Caco-2 (cell line): Measurements from ENCODE around the gene C1orf53. TPM values are rescaled to one million over a fixed set of nuclear protein-coding genes. Genes with fewer than 3 reads are reported as not detected.
A peak's percentile ranks its signal among the peaks of the same experiment; 100 is the strongest.

Source experiments
- BruUV-seq: library from RNA; stranded (reverse); fragments of 400-500 nt; replicated peaks from 2 replicates; lab custom pipeline; 2021; lab: Mats Ljungman, UMichigan
- CTCF ChIA-PET: fragments of 300-600 bp; sonication (Branson Sonifier 250); formaldehyde crosslinking; loops from one replicate; lab custom pipeline; 2022; ENCODE audit warnings: antibody characterized with exemption; lab: Charles Lee
- POLR2A ChIA-PET: fragments of 300-600 bp; sonication (Branson Sonifier 250); formaldehyde crosslinking; loops from one replicate; lab custom pipeline; 2022; ENCODE audit warnings: antibody characterized with exemption; lab: Charles Lee
- DNase-seq, 2 experiments: peaks; one replicate each; pipeline versions ENCODE4 v3.0.0 to v3.0.0-alpha.2; 2020 to 2022
- H3K27me3 ChIP-seq: replicated peaks from 2 replicates; pipeline ENCODE4 v1.6.0; 2011; ENCODE audit warnings: low read length; ENCODE audit not compliant: control insufficient read depth, insufficient read depth
- H3K36me3 ChIP-seq: 2 replicates; pipeline ENCODE4 v1.5.1; 2011; ENCODE audit warnings: low read length; ENCODE audit not compliant: control insufficient read depth, insufficient read depth
- H3K4me1 ChIP-seq: fragments of 250-450 bp; sonication (Bioruptor Pico); 2 replicates; pipeline ENCODE4 v1.5.1; 2020; ENCODE audit warnings: mild to moderate bottlenecking
- H3K4me3 ChIP-seq: 2 replicates; pipeline ENCODE4 v1.5.1; 2011; ENCODE audit warnings: low read depth, mild to moderate bottlenecking, control low read depth, low read length
- H3K9me3 ChIP-seq: fragments of 250-450 bp; sonication (Bioruptor Pico); 2 replicates; pipeline ENCODE4 v1.5.1; 2020; ENCODE audit warnings: mild to moderate bottlenecking, moderate library complexity
- H3K27ac Mint-ChIP-seq: one replicate; pipeline ENCODE4 v1.8.0; 2022; ENCODE audit warnings: mixed read lengths; ENCODE audit not compliant: unreplicated experiment
- H3K27me3 Mint-ChIP-seq: one replicate; pipeline ENCODE4 v1.8.0; 2022; ENCODE audit warnings: mixed read lengths; ENCODE audit not compliant: insufficient read depth, unreplicated experiment
- H3K36me3 Mint-ChIP-seq: one replicate; pipeline ENCODE4 v1.8.0; 2022; ENCODE audit warnings: mild to moderate bottlenecking, mixed read lengths; ENCODE audit not compliant: insufficient read depth, unreplicated experiment
- H3K4me1 Mint-ChIP-seq: one replicate; pipeline ENCODE4 v1.8.0; 2022; ENCODE audit warnings: low read depth, mixed read lengths; ENCODE audit not compliant: unreplicated experiment
- H3K4me3 Mint-ChIP-seq: one replicate; pipeline ENCODE4 v1.8.0; 2022; ENCODE audit warnings: mild to moderate bottlenecking, moderate library complexity, mixed read lengths; ENCODE audit not compliant: unreplicated experiment
- H3K9me3 Mint-ChIP-seq: one replicate; pipeline ENCODE4 v1.8.0; 2022; ENCODE audit warnings: mixed read lengths; ENCODE audit not compliant: unreplicated experiment
- CTCF ChIP-seq, 2 experiments: fragments of 200-600 bp in 1 of 2; IDR thresholded peaks; 1 replicate in 1 of 2; 2 replicates in 1 of 2; pipeline versions ENCODE4 v1.5.1 to v1.8.0; 2011 to 2022; ENCODE audit warnings: antibody characterized with exemption in 1 of 2, control low read depth in 1 of 2, inconsistent platforms in 1 of 2, low read depth in 1 of 2, low read length in 1 of 2, mild to moderate bottlenecking in 1 of 2, moderate library complexity in 1 of 2; ENCODE audit not compliant: insufficient read depth in 1 of 2, severe bottlenecking in 1 of 2, unreplicated experiment in 1 of 2
- intact Hi-C: fragments of 100-400 bp; cut with micrococcal nuclease; formaldehyde crosslinking; loops from one replicate; pipeline ENCODE4 v1.10.0; 2022; ENCODE audit not compliant: unreplicated experiment
- total RNA-seq: library from RNA; stranded (reverse); gene quantifications from 2 replicates; pipeline ENCODE4 v1.2.3, GENCODE V29; 2022

C1orf53 gene
- total RNA-seq, 1 experiment from 2014 or later = 9.9 TPM

GRCh38 chr1:197904126-197904787 lies 1.8 kb downstream of the C1orf53 start:
- Histone ChIP-seq H3K9me3 (no peaks in the 10 kb centered on the region), H3K36me3 (no peaks in the 10 kb centered on the region), H3K4me3 (no peak overlapping the region), H3K27me3 (no peaks in the 10 kb centered on the region), H3K4me1 (peaks cover 4% of the 10 kb centered on the region; the same call in 1 of the 2 replicates)
- H3K27me3 Mint-ChIP-seq = peaks cover 7% of the 10 kb centered on the region
- CTCF ChIA-PET = no interaction called here
- TF ChIP-seq CTCF (IDR thresholded peaks at IDR 0.05; ENCODE audit: insufficient read depth in 1 of 2, low read depth in 1 of 2, low read length in 1 of 2, severe bottlenecking in 1 of 2, unreplicated experiment in 1 of 2) = no peak
- H3K36me3 Mint-ChIP-seq = no peaks in the 10 kb centered on the region
- intact Hi-C loops = no loop called here
- no peak for DNase-seq
- H3K9me3 Mint-ChIP-seq = no peaks in the 10 kb centered on the region
- POLR2A ChIA-PET = no interaction called here
- H3K4me3 Mint-ChIP-seq = peak overlapping the region; percentile 29
- H3K4me1 Mint-ChIP-seq = peaks cover 7% of the 10 kb centered on the region
- H3K27ac Mint-ChIP-seq = no peak overlapping the region
- no TSS peak for BruUV-seq

- Mint-ChIP-seq H3K27ac (no peak overlapping the region), H3K4me1 (peaks cover 14% of the 10 kb centered on the region), H3K27me3 (peaks cover 15% of the 10 kb centered on the region), H3K9me3 (no peaks in the 10 kb centered on the region), H3K36me3 (no peaks in the 10 kb centered on the region), H3K4me3 (no peak overlapping the region)
- no peak for DNase-seq
- no TSS peak for BruUV-seq
- ChIA-PET POLR2A (interaction anchor here (0.5 kb wide), 1 partner anchor 10 kb away, joined by 12 read pairs; no protein-coding TSS in a partner anchor), CTCF (no interaction called here)
- no peaks in the 10 kb centered on the region for H3K36me3 ChIP-seq
- no peak for TF ChIP-seq CTCF (IDR thresholded peaks at IDR 0.05; ENCODE audit: insufficient read depth in 1 of 2, low read depth in 1 of 2, low read length in 1 of 2, severe bottlenecking in 1 of 2, unreplicated experiment in 1 of 2)
- H3K4me3 ChIP-seq = no peak overlapping the region
- no peaks in the 10 kb centered on the region for H3K9me3 ChIP-seq
- H3K27me3 ChIP-seq = no peaks in the 10 kb centered on the region
- intact Hi-C loops = no loop called here
- H3K4me1 ChIP-seq = peaks cover 4% of the 10 kb centered on the region; the same call in 1 of the 2 replicates
Observed at GRCh38 chr1:197905699-197906351, 3.4 kb downstream of the C1orf53 start.

- TF ChIP-seq CTCF (IDR thresholded peaks at IDR 0.05; ENCODE audit: insufficient read depth in 1 of 2, low read depth in 1 of 2, low read length in 1 of 2, severe bottlenecking in 1 of 2, unreplicated experiment in 1 of 2) = no peak
- POLR2A ChIA-PET = interaction anchor here (0.5 kb wide), 1 partner anchor 60 kb away, joined by 4 read pairs; no protein-coding TSS in a partner anchor
- Histone ChIP-seq H3K4me1 (peaks cover 7% of the 10 kb centered on the region; the same call in 1 of the 2 replicates), H3K36me3 (no peaks in the 10 kb centered on the region), H3K9me3 (no peaks in the 10 kb centered on the region), H3K27me3 (no peaks in the 10 kb centered on the region), H3K4me3 (no peak overlapping the region)
- Mint-ChIP-seq H3K27ac (no peak overlapping the region), H3K36me3 (no peaks in the 10 kb centered on the region), H3K9me3 (no peaks in the 10 kb centered on the region), H3K4me3 (no peak overlapping the region), H3K27me3 (peaks cover 22% of the 10 kb centered on the region), H3K4me1 (peaks cover 14% of the 10 kb centered on the region)
- CTCF ChIA-PET = no interaction called here
- DNase-seq = no peak
- intact Hi-C loops = no loop called here
- no TSS peak for BruUV-seq
Observed at GRCh38 chr1:197907846-197908616, 5.6 kb downstream of the C1orf53 start.
